Stomach (tissue), 9 donors: ENCODE measurements around the gene ZNF316. TPM values are rescaled to one million over a fixed set of nuclear protein-coding genes. Genes with fewer than 3 reads are reported as not detected.

Experiments
- DNase-seq, 2 donors: peaks; one replicate each; pipeline versions ENCODE4 v3.0.0 to v3.0.0-alpha.2; 2013 to 2019
- H3K27ac ChIP-seq, 5 donors: fragments of 200-600 bp in 4 of 5; sonication (generic) in 4 of 5; one replicate each; pipeline ENCODE4 v1.5.1; 2013 to 2019; ENCODE audit warnings: mild to moderate bottlenecking in 1 of 5, moderate library complexity in 1 of 5
- H3K27me3 ChIP-seq, 3 donors: fragments of 200-600 bp; sonication (generic); one replicate each; pipeline ENCODE4 v1.5.1; 2017 to 2019; ENCODE audit warnings: mixed run types in 1 of 3
- H3K36me3 ChIP-seq, 4 donors: fragments of 200-600 bp; sonication (generic); 1 replicate in 3 of 4; 2 replicates in 1 of 4; pipeline ENCODE4 v1.5.1; 2016 to 2019
- H3K4me1 ChIP-seq, 4 donors: fragments of 200-600 bp; sonication (generic); one replicate each; pipeline ENCODE4 v1.5.1; 2016 to 2019
- H3K4me3 ChIP-seq, 4 donors: fragments of 200-600 bp; sonication (generic) in 3 of 4; one replicate each; pipeline ENCODE4 v1.5.1; 2016 to 2019; ENCODE audit warnings: mild to moderate bottlenecking in 1 of 4
- H3K9me3 ChIP-seq, 4 donors: fragments of 200-600 bp; sonication (generic); one replicate each; pipeline ENCODE4 v1.5.1; 2016 to 2019
- CTCF ChIP-seq, 7 experiments: fragments of 450-650 bp in 4 of 7; fragments of 200-600 bp in 3 of 7; sonication (generic) in 3 of 7; IDR thresholded peaks; one replicate each; pipeline ENCODE4 v1.5.1; 2016 to 2019; ENCODE audit warnings: antibody characterized with exemption in 7 of 7, control low read depth in 2 of 7, mild to moderate bottlenecking in 1 of 7
- EP300 ChIP-seq: sonication (generic); formaldehyde crosslinking; IDR thresholded peaks from one replicate; pipeline ENCODE4 v1.6.1; 2017; ENCODE audit warnings: antibody characterized with exemption
- POLR2A ChIP-seq, 4 donors: fragments of 450-650 bp; IDR thresholded peaks; one replicate each; pipeline ENCODE4 v1.6.1; 2016; ENCODE audit warnings: antibody characterized with exemption in 4 of 4, control low read depth in 2 of 4, mild to moderate bottlenecking in 1 of 4, moderate library complexity in 1 of 4
- POLR2AphosphoS5 ChIP-seq, 3 donors: sonication (generic); formaldehyde crosslinking; IDR thresholded peaks; one replicate each; pipeline ENCODE4 v1.6.1; 2016; ENCODE audit warnings: antibody characterized with exemption in 3 of 3
- WGBS, 5 donors: extraction: QIAGEN DNeasy Blood & Tissue Kit in 3 of 5; methylation state at CpG; one replicate each; pipeline versions ENCODE4 v1.1.5 to v1.1.7; 2013 to 2018; 5-methylcytosine and 5-hydroxymethylcytosine counted together
- intact Hi-C: fragments of 100-400 bp; cut with DNase I; formaldehyde crosslinking; loops from one replicate; pipeline ENCODE4 v1.15.1; 2023; ENCODE audit warnings: low total_unique reads
- polyA plus RNA-seq, 3 donors: library from polyadenylated mRNA; stranded (reverse); fragments of 200-250 nt; gene quantifications; one replicate each; pipeline ENCODE4 v1.2.3, GENCODE V29; 2013
- total RNA-seq, 5 donors: library from RNA; depleted of rRNA; stranded (reverse); fragments of >200 nt; gene quantifications; one replicate each; pipeline versions ENCODE4 v1.1.0 to v1.2.3, GENCODE V29; 2014 to 2016
- donor health status: healthy with polysubstance abuse.
- donor health status: Bipolar disorder and iron deficiency.
- donor health status: healthy.

The ZNF316 gene
- total and polyA plus RNA-seq, 8 donors = 7.2 to 62.6 (median 13.7) TPM

- Histone ChIP-seq H3K4me1 (peaks cover 17 to 23% (median 21%) of the 10 kb centered on the region in 4 donors), H3K36me3 (peaks cover 20 to 76% (median 75%) of the 10 kb centered on the region in 4 donors), H3K27ac (peak within 1 kb of the TSS; percentile 81 to 97 (median 91)), H3K4me3 (peak within 1 kb of the TSS; percentile 84 to 92 (median 87)), H3K27me3 (no peaks in the 10 kb centered on the region), H3K9me3 (no peaks in the 10 kb centered on the region)
- DNase-seq = peak; percentile 84 to 96
- no peak for TF ChIP-seq POLR2A (IDR thresholded peaks at IDR 0.05)
- TF ChIP-seq EP300 = no peak
- TF ChIP-seq POLR2AphosphoS5 (IDR thresholded peaks at IDR 0.05) = peak; percentile 42 to 73 (median 48)
- peak in 3 of 7 experiments; percentile 69 to 96 (median 83) for TF ChIP-seq CTCF (IDR thresholded peaks at IDR 0.05)
- 0 to 1% (median 0%) methylated on average over 14 to 107 of the region's 107 CpGs for WGBS, 5 donors
- intact Hi-C loops = no loop called here
These were observed 47.1 kb upstream of the ZNF316 start, which contains the start of gene INTS15 for GRCh38 chr7:6589829-6590644. TSS of gene INTS15 (plus strand) at chr7:6590021. CDS start at chr7:6590284, 263 bp downstream.

- TF ChIP-seq EP300 = no peak
- TF ChIP-seq CTCF (IDR thresholded peaks at IDR 0.05) = no peak
- TF ChIP-seq POLR2A (IDR thresholded peaks at IDR 0.05) = no peak
- no peak for TF ChIP-seq POLR2AphosphoS5 (IDR thresholded peaks at IDR 0.05)
- peak overlapping the region; percentile 81 to 97 (median 91) for H3K27ac ChIP-seq
- H3K4me1 ChIP-seq = peaks cover 17 to 23% (median 21%) of the 10 kb centered on the region in 4 donors
- WGBS, 5 donors = 4 to 16% (median 5%) methylated on average over 7 to 10 of the region's 10 CpGs
- no peaks in the 10 kb centered on the region for H3K27me3 ChIP-seq
- H3K36me3 ChIP-seq = peaks cover 24 to 76% (median 75%) of the 10 kb centered on the region in 4 donors
- intact Hi-C loops = no loop called here
- DNase-seq = no peak
- peak overlapping the region; percentile 84 to 92 (median 87) for H3K4me3 ChIP-seq
- no peaks in the 10 kb centered on the region for H3K9me3 ChIP-seq
These were observed 46.4 kb upstream of the ZNF316 start for GRCh38 chr7:6590645-6591110.

GRCh38 chr7:6600093-6600492, 37.0 kb upstream of the ZNF316 start:
- no peak for TF ChIP-seq EP300
- TF ChIP-seq CTCF (IDR thresholded peaks at IDR 0.05) = no peak
- TF ChIP-seq POLR2AphosphoS5 (IDR thresholded peaks at IDR 0.05) = no peak
- no peak for TF ChIP-seq POLR2A (IDR thresholded peaks at IDR 0.05)
- no peaks in the 10 kb centered on the region for H3K27me3 ChIP-seq
- DNase-seq = no peak
- peaks cover 0 to 5% (median 0%) of the 10 kb centered on the region in 4 donors for H3K4me1 ChIP-seq
- peaks cover 63 to 100% (median 99%) of the 10 kb centered on the region in 4 donors for H3K36me3 ChIP-seq
- no peaks in the 10 kb centered on the region for H3K9me3 ChIP-seq
- H3K4me3 ChIP-seq = no peak overlapping the region
- intact Hi-C loops = no loop called here
- WGBS, 5 donors = 87 to 96% (median 92%) methylated on average over 14 to 15 of the region's 15 CpGs
- no peak overlapping the region for H3K27ac ChIP-seq

- no peaks in the 10 kb centered on the region for H3K9me3 ChIP-seq
- H3K27ac ChIP-seq = no peak overlapping the region
- TF ChIP-seq POLR2A (IDR thresholded peaks at IDR 0.05) = no peak
- no peak for TF ChIP-seq EP300
- no peak for TF ChIP-seq POLR2AphosphoS5 (IDR thresholded peaks at IDR 0.05)
- no peak for TF ChIP-seq CTCF (IDR thresholded peaks at IDR 0.05)
- H3K27me3 ChIP-seq = no peaks in the 10 kb centered on the region
- intact Hi-C loops = no loop called here
- H3K4me3 ChIP-seq = no peak overlapping the region
- H3K4me1 ChIP-seq = peaks cover 0 to 5% (median 0%) of the 10 kb centered on the region in 4 donors
- no peak for DNase-seq
- H3K36me3 ChIP-seq = peaks cover 37 to 100% (median 99%) of the 10 kb centered on the region in 4 donors
- 77 to 99% (median 94%) methylated on average over 4 to 10 of the region's 10 CpGs for WGBS, 5 donors
These were observed 32.7 kb upstream of the ZNF316 start for GRCh38 chr7:6604458-6604857.
